Stimulated activated CD4-positive, alpha-beta T cell treated with anti-CD3 and anti-CD28 coated beads, Interleukin-2, amount 100 ng/mL, for 24 hours (primary cell): ENCODE measurements around the gene CYP4V2.

ENCODE experiments used
- DNase-seq, 2 donors: peaks; one replicate each; pipeline ENCODE4 v3.0.0-alpha.2; 2020

CYP4V2 gene

DNA sequence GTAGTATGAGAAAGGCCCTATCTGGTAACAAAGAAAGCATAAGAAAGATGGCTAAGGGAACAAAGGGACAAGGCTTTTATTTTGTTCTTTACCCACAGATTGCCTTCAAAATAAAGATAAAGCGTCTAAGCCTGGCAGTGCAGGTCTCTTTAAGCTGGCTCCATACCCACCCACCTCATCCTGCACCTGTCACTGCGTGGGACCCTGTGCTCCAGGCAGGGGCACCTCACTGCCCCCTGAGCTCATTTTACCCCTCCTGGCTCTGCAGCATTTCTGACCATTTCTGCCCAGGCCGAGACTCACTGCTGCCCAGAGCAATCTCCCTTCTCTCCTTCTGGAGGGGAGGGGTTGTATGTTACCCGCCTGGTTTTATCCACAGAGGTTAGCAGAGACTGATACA lies 1.7 kb upstream of the CYP4V2 start:
- no peak for DNase-seq

DNA sequence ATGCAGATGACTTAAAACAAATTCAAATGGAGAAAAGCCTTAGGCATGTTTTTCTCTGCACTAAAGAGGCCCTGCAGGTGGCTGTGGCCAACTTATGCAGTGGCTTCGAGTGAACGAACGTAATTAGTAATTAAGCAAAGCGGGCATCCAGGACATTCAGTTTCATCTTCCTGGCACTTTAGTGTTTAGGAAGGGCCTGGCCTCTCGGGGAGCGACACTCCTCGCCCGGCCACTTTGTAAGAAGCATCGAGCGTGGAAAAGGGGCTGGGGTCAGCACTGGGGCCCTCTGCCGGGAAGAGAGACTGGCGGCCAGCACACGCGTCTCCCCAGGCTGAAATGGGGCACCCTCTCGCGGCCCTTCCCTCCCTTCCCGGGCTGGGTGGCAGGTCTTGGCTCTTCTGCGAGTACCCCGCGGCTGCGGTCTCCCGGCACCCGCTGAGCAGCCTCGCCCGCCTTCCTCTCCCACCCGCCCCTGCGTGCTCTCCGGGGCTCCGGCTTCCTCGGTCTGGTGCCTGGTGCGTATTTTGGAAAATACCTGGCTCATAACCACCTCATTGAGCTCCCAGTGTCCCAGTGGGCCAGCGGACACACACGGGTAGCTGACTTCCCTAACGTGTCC lies 677 bp upstream of the CYP4V2 start:
- peak; percentile 51 to 54 for DNase-seq

DNA sequence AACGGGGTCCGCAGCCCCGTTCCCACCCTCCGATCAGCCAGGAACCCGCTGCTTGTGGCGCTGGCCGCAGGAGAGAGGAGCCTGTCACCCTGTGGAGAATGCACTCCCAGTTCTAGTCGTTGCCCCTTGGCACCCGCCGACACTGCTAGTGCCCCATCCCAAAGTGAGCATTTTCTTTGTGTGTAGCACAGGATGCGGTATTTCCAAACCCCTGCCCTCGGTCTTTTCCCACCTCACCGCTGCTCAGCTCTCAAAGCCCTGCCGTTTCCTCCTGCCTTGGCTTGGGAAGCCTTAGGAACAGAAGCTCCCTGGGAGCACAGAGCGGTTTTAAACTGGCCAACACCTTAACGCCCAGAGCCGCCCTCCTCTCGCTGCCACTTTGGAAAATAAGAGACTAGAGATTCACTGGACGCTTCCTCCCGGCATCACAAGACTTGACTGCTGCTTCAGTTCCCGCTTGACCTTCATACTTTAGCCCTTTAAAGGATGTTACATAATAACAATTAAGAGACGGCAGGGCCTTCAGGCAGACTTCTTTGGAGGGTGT lies 772 bp downstream of the CYP4V2 start:
- DNase-seq = peak; percentile 30 to 36

DNA sequence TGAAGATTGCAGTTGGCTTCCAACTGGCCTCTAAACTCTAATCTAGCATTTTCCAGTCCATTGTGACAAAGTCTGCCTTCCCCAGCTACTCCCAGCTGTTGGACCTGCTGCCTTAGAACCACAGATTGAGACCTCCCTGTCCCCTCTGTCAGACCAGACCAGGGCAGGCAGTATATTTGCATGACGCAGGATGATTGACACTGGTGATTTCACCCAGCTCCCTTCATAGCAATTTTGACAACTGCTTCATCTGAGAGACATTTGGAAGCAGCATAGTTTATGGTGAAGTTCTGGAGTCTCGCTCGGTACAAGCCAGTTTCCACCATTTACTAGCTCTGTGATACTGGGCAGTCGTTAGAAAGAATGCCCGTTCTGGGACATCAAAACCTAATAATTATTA lies 2.5 kb downstream of the CYP4V2 start:
- no peak for DNase-seq

DNA sequence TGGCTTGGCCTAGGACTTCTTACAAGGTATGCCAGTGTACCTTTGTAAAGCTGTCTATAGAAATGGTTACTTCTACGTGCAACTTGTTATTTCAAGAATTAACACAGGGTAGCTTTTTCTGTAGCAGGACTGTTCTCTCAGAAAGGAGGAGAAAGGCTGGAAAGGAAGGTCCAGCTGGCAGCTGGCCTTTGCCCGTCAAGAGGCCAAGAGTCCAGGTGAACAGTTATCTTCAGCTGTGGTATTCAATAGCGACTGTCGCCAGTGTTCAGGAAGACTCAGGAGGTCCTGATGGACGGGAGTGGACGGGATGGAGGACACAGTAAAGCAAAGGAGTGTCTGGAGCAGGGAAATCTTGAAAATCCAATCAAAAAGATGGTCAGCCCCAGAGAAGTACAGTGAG lies 4.7 kb downstream of the CYP4V2 start:
- DNase-seq = no peak

DNA sequence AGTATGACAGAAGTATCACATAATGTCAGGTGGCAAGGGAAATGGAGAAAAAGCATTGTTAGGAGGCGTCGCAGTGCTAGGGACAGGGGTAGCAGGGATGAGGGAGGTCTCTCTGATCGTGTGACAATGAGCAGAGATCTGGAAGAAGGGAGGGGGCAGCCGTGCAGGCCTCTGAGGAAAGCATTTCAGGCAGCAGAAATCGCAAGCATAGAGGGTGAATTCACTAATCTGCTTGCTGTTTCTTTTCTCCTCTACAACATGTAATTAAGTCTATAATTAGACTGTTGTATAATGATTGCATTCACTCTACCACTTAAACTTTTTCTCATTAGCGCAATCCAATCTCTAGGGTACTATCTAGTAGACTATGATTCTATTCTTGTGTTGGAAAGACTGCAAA lies 9.1 kb downstream of the CYP4V2 start:
- DNase-seq = no peak

DNA sequence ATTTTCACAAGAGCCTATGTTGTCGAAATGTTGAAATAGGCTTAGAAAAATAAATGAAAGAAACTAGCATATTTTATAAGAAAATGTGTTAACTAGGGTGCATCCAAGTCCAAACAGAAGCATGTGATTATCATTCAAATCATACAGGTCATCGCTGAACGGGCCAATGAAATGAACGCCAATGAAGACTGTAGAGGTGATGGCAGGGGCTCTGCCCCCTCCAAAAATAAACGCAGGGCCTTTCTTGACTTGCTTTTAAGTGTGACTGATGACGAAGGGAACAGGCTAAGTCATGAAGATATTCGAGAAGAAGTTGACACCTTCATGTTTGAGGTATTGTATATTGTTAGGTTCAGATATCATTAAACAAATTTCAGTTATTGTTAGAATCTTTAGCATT lies 9.6 kb downstream of the CYP4V2 start:
- DNase-seq = no peak

DNA sequence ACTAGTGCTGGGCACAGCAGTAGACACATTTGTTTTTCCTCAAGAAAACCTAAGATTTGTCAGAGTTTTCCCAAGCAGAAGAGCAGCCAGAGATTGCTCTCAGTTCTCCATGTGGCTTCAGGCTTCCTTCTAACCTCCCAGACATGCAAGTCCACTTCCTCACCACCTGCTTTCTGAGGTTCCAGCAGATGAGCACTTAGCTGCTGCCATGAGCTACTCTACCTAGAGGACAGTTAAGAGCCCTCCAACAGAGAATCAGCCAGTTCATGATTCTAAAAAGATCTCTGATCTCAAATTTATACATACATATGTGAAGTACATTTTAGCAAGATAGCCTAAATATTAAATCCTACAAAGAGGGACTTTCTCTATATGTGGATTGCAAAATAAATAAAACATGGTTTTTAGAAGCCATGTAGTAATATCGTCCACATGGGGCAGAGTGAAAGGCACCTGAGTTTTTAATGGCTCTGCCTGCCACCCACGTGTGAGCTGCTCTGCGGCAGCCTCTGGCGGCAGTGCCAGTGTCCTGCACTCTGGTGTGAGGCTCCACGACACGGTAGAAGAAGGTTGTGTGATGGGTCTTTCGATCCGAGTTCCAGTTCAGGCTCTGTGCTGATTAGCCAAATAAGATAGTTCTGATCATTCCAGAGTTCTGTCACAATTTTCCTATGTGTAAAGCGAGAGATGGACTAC lies 10.3 kb downstream of the CYP4V2 start:
- DNase-seq = peak; percentile 54 to 62

DNA sequence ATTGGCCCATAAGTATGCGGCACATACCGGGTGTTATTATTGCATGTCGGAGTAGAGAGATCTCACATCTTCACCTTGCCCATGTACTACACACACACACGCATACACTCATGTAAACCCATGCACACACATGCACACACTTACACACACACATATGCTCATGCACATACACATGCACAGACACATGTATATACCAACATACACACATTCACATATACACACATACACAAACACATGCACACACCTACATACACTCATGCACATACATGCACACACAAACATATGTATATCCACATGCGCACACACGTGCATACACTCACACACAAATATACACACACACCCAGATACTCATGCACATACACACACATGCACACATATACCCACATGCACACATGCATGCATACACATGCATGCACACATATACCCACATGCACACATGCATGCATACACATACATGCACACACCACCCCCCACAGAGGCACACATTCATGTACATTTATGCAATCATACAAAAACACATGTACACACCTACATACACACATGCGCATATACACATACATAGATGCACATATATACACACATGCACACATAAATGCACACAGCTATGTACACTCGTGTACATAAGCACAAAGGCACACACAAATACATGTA lies 11.2 kb downstream of the CYP4V2 start:
- no peak for DNase-seq

DNA sequence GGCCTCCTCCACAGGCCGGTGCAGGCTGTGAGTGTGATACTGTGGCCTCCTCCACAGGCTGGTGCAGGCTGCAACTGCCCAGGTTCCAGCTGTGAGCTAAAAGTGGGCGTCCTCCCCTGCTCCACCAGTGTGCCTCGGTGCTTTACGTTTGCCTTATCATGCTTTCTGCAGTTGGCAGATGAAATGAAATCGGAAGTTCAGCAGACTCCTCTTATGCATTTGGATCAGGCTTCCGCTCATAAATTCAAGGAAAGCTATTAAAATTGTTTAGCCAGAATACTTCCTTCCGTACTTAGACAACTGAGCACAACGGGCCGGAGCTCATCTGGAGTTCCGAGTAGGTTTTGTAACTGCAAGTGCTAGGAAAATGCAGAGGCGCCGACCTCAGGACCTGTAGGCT lies 12.0 kb downstream of the CYP4V2 start:
- no peak for DNase-seq

DNA sequence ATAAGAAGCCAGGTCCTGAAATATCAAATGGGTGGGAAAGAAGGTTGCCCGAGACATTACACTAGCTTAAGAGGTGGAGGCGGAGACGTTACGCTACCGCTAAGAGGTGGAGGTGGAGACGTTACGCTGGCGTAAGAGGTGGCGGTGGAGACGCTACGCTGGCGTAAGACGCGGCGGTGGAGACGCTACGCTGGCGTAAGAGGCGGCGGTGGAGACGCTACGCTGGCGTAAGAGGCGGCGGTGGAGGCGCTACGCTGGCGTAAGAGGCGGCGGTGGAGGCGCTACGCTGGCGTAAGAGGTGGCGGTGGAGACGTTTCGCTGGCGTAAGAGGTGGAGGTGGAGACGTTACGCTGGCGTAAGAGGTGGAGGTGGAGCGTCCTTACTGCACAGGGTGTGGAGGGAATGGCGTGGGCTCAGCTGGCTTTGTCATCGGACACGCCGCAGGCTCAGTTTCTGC lies 12.8 kb downstream of the CYP4V2 start:
- DNase-seq = peak in 1 of 2 donors; percentile 70

DNA sequence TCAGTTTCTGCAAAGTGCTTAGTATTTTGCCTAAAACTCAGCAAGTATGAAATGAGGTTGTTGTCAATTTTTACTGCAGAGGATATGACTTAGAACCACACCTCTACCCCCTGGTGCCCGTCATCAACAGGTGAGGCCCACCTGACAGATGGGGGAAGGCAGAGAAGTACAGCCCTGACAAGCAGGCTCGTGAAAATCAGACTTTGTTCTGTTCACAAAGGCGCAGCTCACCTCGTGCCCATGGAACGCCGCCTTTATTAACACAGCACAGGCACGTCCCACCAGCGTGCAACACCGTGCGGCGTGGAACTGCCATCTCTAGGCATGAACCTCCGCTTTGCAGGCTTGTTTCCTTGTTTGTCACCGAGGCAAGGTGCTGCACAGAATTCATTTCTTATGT lies 13.3 kb downstream of the CYP4V2 start:
- DNase-seq = no peak

DNA sequence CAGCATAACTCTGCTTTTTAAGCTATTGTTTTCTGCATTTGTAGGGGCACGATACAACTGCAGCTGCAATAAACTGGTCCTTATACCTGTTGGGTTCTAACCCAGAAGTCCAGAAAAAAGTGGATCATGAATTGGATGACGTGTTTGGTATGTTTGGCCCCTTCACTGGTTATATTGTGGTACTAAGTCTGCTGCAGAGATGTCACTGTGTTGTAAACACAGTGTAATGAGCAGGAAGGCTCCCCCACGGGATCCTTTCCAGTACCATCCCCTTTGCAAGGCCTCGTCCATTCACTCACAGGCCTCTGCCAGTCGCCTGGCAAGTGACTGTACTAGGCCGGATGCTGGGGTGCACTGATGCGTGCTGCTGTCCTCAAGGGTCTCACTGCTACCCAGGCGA lies 13.8 kb downstream of the CYP4V2 start:
- no peak for DNase-seq

DNA sequence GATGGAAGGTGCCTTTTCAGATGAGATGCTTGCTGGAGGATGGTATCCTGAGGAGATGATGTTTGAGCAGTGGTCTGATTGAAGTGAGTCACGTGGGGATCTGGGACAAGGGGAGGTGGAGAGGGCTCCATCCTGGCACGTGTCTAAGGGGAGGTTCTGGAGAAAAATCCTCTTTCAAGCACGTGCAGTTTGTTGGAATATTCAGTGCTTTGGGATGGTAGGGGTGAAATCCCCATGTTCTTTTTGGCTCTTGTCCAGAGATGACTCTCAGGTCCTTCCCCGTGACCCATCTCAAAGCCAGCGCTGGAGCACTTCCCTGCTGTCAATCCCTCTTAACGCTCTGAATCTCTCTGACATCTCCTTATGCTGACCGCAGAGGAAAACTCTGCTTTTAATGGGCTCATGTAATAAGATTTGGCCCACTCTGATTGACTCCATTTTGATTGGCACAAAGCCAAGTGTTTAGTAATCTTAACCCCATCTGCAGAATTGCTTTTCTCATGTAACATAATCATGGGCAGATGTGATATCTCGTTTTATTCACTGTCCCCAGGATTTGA lies 25.2 kb downstream of the CYP4V2 start:
- DNase-seq = no peak

DNA sequence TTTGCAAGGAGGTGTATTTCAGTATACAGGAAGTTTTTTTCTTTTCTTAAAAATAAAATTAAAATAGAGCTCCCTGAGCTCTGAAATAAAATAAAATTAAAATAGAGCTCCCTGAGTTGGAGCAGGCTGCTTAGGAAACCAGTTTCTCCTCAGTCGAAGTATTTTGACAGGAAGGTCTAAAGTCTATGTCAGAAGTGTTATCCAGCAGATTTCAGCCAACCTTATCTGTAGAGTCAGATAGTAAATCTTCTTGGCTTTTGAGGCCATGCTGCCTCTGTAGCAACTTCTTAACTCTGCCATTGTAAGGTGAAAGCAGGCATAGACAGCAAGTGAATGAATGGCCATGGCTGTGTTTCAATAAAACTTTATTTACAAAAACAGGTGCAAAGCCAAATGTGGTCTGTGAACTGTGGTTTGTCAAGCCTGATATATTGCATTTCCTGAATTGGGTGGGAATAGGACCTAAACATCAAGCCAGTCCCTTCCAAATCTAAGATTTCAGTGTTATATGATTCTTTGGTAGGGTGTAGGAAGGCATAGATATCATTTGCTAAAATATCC lies 26.4 kb downstream of the CYP4V2 start:
- no peak for DNase-seq

DNA sequence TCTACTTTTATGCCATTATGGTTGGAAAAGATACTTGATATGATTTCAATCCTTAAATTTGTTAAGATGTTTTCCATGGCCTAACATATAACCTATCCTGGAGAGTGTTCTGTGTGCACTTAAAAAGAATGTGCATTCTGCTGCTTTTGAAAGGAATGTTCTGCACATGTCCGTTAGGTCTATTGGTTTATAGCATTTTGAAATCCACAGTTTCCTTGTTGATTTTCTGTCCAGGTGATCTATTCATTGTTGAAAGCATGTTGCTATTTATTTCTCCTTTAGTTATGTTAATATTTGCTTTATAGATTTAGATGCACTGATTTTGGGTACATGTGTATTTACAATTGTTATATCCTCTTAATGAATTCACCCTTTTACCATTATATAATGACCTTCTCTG lies 30.3 kb downstream of the CYP4V2 start:
- DNase-seq = no peak

DNA sequence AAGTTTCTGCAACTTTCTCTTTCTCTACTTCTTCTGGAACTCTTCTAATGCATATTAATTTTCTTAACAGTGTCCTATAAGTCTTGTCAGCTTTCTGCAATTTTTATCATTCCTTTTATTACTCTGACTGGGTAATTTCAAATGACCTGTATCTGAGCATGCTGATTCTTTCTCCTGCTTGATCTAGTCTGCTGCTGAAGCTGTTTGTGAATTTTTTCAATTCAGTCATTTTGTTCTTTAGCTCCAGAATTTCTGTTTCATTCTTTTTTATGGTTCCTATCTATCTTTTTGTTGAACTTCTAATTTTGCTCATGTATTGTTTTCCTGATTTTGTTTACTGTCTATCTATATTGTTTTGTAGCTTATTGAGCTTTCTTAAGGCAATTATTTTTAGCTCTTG lies 34.5 kb downstream of the CYP4V2 start:
- no peak for DNase-seq

DNA sequence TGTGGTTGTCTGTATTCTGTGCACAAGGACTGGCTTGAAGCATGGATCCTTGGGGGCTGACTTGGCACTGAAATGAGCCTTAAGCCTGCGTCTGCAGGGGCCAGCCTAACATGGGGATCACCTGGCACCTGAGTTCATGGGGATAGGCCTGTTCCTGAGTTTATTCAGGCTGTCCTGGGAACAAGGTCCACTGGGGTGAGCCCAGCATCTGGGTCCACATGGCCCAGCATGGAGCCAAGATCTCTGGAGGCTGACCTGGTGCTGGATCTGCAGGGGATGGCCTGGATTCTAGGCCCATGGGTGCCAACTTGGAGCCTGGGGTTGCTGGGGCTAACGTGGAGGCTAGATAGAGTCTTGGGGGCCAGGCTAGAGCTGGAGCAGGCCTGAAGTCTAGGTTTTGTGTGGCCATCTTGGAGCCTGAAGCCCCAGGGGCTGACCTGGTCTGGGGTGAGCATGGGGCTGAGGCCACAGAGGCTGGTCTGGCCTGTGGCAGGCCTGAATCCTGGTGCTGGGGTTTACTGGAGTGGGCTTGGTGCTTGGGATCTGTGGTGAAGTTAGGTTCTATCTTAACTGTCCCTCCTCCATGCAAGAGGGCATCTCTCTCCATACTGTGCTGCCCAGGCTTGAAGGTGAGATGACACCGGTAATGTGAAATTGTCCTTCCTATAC lies 35.3 kb downstream of the CYP4V2 start:
- no peak for DNase-seq

DNA sequence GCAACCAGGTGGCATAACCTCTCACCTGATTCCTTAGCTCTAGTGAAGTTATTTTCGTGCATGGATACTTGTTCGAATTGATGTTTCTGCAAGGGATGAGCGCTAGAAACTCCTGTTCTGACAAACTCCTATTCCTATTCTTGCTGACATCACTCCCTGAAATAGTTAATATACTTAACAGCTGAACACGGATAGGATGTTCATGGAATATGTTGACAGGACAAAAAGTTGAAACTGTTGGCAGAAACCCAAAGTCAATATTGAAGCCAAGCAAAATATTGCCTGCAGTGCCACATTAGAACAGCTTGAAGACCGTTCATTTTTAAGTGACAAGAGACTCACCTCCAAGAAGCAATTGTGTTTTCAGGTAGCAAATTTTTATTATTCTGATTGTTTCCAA lies 35.9 kb downstream of the CYP4V2 start, which contains the start of gene KLKB1:
Gene KLKB1, plus strand, starts transcription at position 287 of the 400 bp plus-strand sequence. CDS start 689 bp downstream, outside the sequence.
- no peak for DNase-seq

DNA sequence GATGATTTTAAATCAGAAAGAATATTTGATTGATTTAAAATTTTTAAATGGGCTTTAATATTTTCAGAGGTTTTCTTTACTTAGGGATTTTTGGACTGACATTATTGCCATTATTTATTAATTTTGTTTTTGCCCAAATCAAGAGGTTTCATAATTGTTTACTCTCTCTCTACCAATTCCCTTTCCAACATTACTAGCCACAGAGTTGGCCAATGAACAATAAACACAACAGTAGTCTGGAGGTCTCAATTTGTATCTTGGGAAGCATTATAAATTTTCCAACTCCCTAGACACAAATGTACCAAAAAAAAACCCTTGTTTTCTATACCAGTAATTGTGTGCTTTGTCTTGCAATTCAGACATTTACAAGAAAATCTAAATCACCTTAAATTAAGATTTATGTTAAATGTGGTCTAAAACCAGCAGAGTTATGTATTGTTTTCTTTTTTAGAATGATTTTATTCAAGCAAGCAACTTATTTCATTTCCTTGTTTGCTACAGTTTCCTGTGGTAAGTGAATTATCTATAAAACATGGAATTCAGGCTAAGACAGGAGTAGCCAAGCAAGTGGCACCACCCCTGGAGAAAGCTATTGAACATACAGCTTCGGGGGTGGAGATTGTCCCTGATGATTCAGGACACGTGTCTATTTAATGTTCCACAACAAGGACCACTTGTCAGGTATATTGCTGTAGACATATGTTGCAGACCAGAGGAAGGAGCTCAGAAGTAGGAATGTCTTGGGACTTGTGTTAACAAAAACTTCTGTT lies 36.6 kb downstream of the CYP4V2 start:
- DNase-seq = no peak

DNA sequence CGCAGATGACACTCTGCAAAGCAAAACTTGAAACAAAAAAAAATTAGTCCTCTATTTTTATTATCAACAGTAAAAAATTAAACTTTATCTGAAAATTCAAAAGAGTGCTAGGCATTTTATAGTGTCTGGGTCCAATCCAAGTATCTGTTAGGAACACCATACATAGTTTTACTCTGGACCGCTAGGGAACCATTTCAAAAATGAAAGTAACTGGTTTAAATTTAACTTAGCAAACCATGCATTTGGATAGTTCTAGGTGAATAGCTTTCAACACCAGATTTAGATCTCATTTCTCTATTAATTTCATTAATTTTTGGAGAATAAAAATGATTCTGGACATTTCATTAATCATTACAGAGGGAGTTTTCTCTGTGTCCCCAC lies 37.1 kb downstream of the CYP4V2 start:
- no peak for DNase-seq

DNA sequence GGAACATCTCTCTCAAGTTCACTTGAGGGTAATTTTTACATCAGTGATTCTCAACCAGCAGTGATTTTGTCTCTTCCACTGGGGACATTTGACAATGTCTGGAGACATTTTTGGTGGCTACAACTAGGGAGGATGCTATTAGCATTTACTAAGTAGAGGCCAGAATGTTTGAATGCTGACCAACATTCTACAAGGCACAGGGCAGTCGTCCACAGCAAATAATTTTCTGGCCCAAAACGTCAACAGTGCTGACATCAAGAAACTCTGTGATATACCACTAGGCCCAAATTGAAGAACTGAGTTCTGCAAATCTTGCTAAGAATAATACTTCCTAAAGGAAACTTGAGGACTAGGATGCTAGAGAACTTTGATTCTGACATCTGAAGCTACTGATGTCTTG lies 43.0 kb downstream of the CYP4V2 start:
- DNase-seq = no peak
